Inferior parietal cortex (tissue), 1 donor: Measurements from ENCODE around the gene KMT5B.
"Not testable (repeated sequence)": the region's sequence is repeated elsewhere in the genome, so short reads cannot be mapped to it uniquely, and the experiment has no call there.

Source experiments
- DNase-seq: peaks from one replicate; pipeline ENCODE4 v3.0.0-alpha.2; 2016; ENCODE audit errors: extremely low spot score

KMT5B gene

DNA sequence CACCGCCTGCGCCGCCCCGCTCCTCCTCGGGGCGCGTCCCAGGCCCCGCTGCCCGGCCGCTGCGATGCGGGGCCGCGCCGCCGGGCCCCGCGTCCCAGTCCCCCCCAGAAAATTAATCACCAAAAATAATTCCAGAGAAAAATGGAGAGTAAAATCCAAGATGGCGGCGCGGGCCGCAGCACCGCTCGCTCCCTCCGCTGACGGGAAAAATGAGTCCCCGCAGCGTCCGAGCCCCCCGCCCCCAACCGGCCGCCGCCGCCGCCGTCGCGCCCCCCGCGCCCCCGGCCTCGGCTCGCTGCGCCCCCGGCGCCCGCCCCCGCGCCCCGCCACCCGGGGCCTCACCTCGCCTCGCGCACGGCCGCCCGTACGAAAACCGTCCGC, at the start of gene KMT5B:
Gene KMT5B, minus strand, starts transcription at position 162 of the 381 bp plus-strand sequence. CDS start 23,220 bp downstream, outside the sequence.
- no peak for DNase-seq

DNA sequence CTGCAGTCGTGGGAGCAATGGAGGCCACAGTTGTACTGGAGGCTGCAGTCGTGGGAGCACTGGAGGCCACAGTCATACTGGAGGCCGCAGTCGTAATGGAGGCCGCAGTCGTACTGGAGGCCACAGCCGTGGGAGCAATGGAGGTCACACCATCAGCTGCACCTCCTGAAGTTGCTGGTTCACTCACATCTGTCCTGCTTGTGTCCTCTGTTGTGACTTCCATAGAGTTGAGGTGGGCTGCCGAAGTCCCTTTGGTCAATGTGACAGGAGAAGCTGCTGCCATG, 49.4 kb upstream of the KMT5B start:
- no peak for DNase-seq

GRCh38 chr11:68261749-68262543, 48.9 kb upstream of the KMT5B start:
- no peak for DNase-seq

DNA sequence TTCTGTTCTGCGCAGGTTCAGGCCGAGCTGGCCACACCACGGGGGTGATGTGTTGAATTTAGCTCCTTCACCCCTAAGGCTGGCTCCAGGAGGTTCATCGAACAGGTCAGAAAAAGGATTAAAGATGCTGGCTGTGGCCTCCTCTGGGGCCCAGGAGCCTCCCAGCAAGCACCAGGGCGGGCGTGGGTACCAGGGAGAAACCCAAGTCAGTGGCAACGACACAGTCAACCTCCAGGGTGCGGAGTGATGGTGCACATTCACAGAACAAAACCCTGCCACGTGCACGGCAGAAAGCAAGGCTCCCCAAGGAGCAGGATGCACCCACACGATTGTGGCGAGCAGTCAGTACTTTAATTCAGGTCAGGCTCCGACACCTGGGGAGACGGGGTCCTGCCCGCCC, 47.9 kb upstream of the KMT5B start:
- DNase-seq, result no peak

DNA sequence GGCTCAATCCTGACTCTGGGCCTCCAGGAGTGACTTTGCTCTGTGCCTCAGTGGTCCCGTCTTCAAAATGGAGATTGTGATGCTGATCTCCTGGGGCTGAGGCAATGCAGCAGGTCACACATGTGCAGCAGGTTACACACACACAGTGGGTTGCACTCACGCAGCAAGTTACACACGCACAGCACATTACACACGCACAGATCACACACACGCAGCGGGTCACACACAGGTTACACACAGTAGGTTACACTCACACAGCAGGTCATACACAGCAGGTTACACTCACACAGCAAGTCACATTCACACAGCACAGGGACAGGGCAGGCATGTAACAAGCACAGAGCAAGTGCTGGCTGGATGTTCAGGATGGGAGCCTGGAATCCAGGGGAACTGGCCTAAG, 47.4 kb upstream of the KMT5B start:
- no peak for DNase-seq

- no peak for DNase-seq
Measured at GRCh38 chr11:68259122-68259959, 46.2 kb upstream of the KMT5B start.

DNA sequence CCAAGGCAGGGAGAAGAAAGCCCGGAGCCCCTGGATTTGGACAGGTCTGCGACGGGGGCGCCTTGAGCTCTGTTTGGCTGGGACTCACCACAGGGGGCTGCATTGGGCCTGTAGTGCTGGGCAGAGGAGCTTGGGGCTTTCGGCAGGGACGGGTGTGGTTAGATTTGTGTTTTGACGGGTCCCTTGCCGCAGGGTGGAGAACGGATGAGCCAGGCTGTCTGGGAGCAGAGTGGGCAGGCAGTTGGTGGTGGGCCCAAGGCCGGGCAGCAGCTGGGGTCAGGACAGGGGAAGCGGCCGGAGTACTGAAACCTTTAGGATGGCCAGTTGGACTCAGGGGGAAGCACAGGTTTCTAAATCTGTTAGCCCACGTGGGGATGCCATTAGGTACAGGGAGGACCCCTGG, 45.3 kb upstream of the KMT5B start:
- DNase-seq, result no peak

GRCh38 chr11:68257477-68258362, 44.6 kb upstream of the KMT5B start:
- peak; percentile 95 for DNase-seq

DNA sequence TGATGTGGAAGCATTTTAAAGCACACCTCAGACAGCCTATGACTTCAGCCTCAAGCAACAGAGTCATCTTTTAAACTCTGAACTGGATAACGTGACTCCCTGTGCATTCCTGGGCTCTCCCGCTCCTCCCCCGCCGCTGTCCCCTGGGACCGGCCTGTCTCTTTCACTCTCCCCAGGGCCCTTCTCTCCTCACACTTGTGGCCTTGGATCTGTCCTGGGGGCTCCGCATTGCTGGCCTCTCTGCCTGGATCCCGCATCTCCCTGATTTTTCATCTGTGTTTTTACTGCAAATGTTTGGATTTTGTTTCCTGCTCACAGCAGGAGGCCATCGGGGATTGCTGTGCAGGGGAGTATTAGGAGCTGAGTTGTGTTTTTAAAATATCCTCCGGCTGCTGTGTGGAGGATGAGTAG, 43.2 kb upstream of the KMT5B start:
- no peak for DNase-seq

DNA sequence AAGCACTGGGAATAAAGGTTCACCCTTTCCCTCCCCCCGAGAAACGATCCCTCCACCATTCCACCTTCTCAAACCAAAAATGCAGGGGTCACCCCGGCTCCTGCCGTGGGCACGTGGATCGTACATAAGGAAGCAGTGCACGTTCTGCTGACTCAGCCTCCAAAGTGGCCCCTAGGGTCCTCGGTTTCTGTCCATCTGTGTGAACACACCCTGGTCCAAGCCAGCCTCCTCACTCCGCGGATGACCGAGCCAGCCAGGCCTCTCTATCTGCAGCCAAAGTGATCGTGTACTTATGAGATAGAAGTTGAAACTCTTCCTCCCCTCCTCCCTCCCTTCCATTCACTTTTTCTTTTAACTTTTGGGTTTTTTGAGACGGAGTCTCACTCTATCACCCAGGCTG, 42.4 kb upstream of the KMT5B start:
- DNase-seq, result no peak

- DNase-seq, result no peak
Measured at GRCh38 chr11:68254421-68254820, 41.3 kb upstream of the KMT5B start.

GRCh38 chr11:68251765-68252164, 38.7 kb upstream of the KMT5B start:
- no peak for DNase-seq

DNA sequence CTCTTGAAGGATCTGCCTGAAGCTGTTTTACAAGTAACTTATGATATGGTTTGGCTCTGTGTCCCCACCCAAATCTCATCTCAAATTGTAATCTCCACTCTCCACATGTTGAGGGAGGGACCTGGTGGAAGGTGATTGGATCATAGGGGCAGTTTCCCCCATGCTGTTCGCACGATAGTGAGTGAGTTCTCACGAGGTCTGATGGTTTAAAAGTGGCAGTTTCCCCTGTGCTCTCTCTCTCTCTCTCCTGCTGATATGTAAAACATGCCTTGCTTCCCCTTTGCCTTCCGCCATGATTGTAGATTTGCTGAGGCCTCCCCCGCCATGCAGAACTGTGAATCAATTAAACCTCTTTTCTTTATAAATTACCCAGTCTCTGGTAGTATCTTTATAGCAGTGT, 31.8 kb upstream of the KMT5B start:
- DNase-seq, result not testable (repeated sequence)

DNA sequence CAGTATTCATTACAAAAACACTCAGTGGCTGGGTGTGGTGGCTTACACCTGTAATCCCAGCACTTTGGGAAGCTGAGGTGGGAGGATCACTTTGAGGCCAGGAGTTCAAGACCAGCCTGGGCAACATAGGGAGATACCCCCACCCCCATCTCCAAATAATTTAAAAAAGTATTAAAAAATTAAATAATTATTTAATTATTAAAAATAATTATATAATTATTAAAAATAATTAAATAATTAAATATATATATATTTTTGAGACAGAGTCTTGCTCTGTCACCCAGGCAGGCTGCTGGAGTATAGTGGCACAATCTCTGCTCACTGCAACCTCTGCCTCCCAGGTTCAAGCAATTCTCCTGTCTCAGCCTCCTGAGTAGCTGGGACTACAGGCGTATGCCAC, 30.8 kb upstream of the KMT5B start:
- DNase-seq, result not testable (repeated sequence)

- no peak for DNase-seq
Measured at GRCh38 chr11:68242616-68243015, 29.5 kb upstream of the KMT5B start.

DNA sequence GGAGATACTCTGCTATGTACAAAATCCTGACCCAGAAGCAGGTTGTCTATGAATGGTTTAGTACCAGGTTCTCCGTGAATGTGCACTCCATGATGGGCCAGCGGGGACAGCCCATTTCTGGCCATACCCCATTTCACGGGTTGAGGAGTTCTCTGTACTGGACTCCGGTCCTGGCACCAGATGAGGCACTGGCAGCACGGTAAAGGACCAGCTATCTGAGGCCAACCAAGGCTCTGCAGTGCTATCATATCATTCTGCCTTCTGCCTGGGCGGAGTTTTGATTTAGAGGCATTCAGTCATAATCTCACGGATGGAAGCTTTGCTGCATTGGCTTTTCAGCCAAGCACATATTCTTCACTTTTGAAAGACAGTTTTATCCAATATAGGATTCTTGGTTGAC, 18.5 kb upstream of the KMT5B start:
- no peak for DNase-seq

DNA sequence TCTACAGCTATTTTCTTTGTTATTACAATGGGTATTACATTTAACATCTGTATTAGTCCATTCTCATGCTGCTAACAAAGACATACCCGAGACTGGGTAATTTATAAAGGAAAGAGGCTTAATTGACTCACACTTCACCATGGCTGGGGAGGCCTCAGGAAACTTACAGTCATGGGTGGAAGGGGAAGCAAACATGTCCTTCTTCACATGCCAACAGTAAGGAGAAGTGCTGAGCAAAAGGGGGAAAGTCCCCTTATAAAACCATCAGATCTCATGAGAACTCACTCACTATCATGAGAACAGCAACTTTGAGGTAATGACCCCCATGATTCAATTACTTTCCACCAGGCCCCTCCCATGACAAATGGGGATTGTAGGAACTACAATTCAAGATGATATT, 16.5 kb upstream of the KMT5B start:
- no peak for DNase-seq

GRCh38 chr11:68226421-68226820, 13.3 kb upstream of the KMT5B start:
- DNase-seq, result no peak

DNA sequence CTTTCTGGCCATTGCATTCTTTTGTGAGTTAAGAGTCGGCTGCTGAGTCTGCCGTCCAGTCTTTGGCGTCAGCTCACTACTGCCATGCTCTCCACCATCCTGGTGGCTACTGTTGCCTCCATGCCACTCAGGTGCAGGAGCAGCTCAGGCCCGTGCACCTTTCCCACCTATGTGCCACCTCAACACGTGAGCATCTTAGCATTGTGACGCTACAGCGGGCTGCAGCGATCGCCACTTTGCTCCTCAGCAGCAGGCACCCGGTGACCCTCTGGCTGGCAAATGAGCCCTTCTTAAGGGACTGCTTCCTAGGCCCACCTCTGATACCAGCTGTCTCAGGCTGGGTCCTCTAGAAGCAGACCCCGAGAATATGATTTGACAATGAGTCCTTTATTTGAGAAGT, 11.5 kb upstream of the KMT5B start:
- no peak for DNase-seq

DNA sequence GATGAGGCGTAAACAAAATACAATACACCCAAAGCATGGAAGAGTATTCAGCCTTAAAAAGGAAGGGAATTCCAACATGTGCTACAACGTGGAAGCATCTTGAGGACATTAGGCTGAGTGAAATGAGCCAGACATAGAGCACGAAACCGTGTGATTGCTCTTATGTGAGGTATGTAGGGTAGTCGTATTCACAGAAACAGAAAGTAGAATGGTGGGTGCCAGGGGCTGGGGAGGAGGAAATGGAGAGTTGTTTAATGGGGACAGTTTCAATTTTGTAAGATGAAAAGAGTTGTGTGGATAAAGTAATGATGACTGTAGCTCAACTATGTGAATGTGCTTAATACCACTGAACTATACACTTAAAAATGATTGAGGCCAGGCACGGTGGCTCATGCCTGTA, 10.2 kb upstream of the KMT5B start:
- no peak for DNase-seq

- no peak for DNase-seq
Measured at GRCh38 chr11:68221406-68221805, 8.3 kb upstream of the KMT5B start.

DNA sequence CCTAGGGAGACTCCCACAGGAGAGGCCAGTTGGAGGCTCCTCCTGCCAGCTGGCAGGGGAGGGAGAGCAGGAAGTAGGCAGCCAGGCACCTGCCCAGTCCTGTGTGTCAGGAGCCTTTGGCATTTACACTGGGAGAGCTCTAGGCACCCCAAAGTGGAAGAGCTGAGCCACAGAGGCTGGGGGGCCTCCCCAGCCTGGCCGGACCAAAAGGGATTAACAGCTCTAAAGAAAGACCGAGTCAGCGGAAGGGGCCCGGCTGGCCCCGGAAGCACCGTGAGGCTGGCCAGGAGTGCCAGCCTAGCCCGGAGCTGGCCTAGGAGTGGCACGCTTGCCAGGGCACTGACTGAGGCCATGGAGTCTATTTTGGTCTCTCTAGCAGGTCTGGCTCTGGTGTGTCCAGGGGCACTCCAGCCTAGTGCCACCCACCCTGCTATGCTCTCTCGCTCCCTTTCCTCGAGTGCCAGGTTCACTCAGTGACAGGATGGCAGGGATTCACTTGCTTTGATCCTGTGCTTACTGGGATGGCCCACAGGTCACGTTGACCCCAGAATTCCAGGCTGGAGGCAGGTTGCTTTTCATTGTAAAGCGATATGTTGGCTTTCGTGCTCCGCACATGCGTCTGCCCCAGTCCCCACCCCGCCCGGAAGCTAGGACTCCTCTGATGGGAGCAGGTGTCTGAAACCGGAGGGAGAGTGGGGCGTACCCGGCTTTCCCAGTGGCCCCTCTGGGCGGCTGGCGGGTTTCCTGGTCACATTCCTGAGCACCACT, 3.3 kb upstream of the KMT5B start:
- DNase-seq, result no peak
